ENCODE data around the gene WDFY4. TPM values are rescaled to one million over a fixed set of nuclear protein-coding genes. Genes with fewer than 3 reads are reported as not detected.

WDFY4 gene
- polyA plus RNA-seq, 1 donor from 2014 or later = not detected

DNA sequence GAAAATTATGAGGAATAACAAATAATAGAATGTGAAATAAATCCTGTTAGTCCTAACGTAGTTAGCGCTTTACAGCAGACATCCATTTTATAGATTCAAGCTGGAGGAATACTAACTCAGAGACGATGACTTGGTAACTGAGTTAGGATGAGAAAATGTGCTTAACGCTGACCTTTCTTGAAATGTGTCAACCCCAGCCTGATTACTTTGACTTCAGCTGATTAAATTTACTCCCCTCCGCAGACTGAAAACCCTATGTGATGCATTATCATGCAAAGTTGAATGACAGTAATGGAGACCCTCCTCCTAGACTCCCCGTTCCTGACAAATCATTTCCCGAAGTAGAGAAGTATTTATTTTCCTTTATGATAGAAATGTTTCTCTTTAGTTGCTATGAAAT, 54.5 kb downstream of the WDFY4 start:
- no peaks in the 10 kb centered on the region for H3K27me3 ChIP-seq (ENCODE audit: insufficient read depth, low read depth, low read length)
- H3K4me3 ChIP-seq (ENCODE audit: low read length) = peak overlapping the region; percentile 40
- TF ChIP-seq, protein P1, sequence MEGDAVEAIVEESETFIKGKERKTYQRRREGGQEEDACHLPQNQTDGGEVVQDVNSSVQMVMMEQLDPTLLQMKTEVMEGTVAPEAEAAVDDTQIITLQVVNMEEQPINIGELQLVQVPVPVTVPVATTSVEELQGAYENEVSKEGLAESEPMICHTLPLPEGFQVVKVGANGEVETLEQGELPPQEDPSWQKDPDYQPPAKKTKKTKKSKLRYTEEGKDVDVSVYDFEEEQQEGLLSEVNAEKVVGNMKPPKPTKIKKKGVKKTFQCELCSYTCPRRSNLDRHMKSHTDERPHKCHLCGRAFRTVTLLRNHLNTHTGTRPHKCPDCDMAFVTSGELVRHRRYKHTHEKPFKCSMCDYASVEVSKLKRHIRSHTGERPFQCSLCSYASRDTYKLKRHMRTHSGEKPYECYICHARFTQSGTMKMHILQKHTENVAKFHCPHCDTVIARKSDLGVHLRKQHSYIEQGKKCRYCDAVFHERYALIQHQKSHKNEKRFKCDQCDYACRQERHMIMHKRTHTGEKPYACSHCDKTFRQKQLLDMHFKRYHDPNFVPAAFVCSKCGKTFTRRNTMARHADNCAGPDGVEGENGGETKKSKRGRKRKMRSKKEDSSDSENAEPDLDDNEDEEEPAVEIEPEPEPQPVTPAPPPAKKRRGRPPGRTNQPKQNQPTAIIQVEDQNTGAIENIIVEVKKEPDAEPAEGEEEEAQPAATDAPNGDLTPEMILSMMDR (IDR thresholded peaks at IDR 0.05; ENCODE audit: poor library complexity, severe bottlenecking) = no peak
- peak; percentile 10 for TF ChIP-seq EP300 (conservative IDR thresholded peaks at IDR 0.05; ENCODE audit: poor library complexity, severe bottlenecking)
- no peak for TF ChIP-seq TAF1 (IDR thresholded peaks at IDR 0.05; ENCODE audit: low read depth)
- TF ChIP-seq RAD21 (conservative IDR thresholded peaks at IDR 0.05) = no peak
- peak; percentile 25 for TF ChIP-seq POLR2AphosphoS5 (IDR thresholded peaks at IDR 0.05)
- TF ChIP-seq, protein P2, sequence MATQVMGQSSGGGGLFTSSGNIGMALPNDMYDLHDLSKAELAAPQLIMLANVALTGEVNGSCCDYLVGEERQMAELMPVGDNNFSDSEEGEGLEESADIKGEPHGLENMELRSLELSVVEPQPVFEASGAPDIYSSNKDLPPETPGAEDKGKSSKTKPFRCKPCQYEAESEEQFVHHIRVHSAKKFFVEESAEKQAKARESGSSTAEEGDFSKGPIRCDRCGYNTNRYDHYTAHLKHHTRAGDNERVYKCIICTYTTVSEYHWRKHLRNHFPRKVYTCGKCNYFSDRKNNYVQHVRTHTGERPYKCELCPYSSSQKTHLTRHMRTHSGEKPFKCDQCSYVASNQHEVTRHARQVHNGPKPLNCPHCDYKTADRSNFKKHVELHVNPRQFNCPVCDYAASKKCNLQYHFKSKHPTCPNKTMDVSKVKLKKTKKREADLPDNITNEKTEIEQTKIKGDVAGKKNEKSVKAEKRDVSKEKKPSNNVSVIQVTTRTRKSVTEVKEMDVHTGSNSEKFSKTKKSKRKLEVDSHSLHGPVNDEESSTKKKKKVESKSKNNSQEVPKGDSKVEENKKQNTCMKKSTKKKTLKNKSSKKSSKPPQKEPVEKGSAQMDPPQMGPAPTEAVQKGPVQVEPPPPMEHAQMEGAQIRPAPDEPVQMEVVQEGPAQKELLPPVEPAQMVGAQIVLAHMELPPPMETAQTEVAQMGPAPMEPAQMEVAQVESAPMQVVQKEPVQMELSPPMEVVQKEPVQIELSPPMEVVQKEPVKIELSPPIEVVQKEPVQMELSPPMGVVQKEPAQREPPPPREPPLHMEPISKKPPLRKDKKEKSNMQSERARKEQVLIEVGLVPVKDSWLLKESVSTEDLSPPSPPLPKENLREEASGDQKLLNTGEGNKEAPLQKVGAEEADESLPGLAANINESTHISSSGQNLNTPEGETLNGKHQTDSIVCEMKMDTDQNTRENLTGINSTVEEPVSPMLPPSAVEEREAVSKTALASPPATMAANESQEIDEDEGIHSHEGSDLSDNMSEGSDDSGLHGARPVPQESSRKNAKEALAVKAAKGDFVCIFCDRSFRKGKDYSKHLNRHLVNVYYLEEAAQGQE (IDR thresholded peaks at IDR 0.05; ENCODE audit: borderline replicate concordance) = no peak
- TF ChIP-seq EZH2 (IDR thresholded peaks at IDR 0.05; ENCODE audit: borderline replicate concordance, insufficient read depth, low read length, poor library complexity, severe bottlenecking) = no peak
- TF ChIP-seq SMC3 (conservative IDR thresholded peaks at IDR 0.05; ENCODE audit: poor library complexity) = no peak
- H2AFZ ChIP-seq (ENCODE audit: low read depth, low read length) = no peak overlapping the region
- H3K4me2 ChIP-seq (ENCODE audit: low read length) = no peak overlapping the region
- no peaks in the 10 kb centered on the region for H3K9me3 ChIP-seq (ENCODE audit: low read length)
- H3K79me2 ChIP-seq (replicated peaks; ENCODE audit: insufficient read depth, low read length) = no peaks in the 10 kb centered on the region
- peak overlapping the region; percentile 34 for H3K27ac ChIP-seq (ENCODE audit: low read length)
- no peaks in the 10 kb centered on the region for H3F3A ChIP-seq (ENCODE audit: insufficient read depth, low read length, poor library complexity, severe bottlenecking)
- H3K36me3 ChIP-seq (ENCODE audit: insufficient read depth, low read length) = no peaks in the 10 kb centered on the region
- no peaks in the 10 kb centered on the region for H3K9me2 ChIP-seq (ENCODE audit: insufficient read depth, low read length)
- H3K9ac ChIP-seq (ENCODE audit: low read length) = no peak overlapping the region
- no peaks in the 10 kb centered on the region for H4K20me1 ChIP-seq (ENCODE audit: insufficient read depth)

DNA sequence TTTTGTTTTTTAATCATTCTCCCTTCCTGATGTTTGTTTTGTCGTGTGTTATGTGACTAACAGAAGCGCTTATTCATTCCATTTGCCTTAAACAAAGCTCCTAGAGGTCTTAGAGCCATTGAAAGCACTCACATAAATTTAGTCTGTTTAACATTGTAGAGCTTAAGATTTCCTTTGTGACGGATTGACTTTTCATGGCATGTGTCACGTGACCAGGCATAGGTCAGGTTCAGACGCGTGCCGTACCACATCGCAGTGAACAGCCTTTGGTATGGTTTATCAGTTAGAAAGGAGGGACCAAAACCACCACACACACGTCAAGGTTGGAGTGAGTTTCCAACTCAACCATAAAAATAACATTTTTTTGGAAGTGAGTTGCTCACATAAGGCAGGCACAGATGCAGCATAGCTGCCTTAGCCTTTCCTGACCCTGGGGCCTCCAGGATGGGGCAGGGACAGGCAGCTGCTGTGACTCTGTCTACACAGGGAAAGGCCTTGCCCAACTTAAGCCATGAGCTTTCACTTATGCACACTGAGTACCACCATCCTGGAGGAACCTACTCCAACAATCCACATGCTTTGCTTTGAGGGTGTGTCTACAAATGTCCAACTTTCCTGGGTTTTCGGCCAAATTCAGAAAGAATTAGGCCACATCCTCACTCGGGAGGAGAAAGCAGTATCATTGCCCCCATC, 55.5 kb downstream of the WDFY4 start:
- Histone ChIP-seq H3K9me3 (ENCODE audit: low read length) (no peaks in the 10 kb centered on the region), H3K36me3 (ENCODE audit: insufficient read depth, low read length) (no peaks in the 10 kb centered on the region), H3K9me2 (ENCODE audit: insufficient read depth, low read length) (no peaks in the 10 kb centered on the region)

More for the DNA sequence above, 55.5 kb downstream of the WDFY4 start:
- Histone ChIP-seq H3K27ac (ENCODE audit: low read length) (no peak overlapping the region), H3K4me3 (ENCODE audit: low read length) (peak overlapping the region; percentile 40), H3K79me2 (replicated peaks; ENCODE audit: insufficient read depth, low read length) (no peaks in the 10 kb centered on the region), H3K9ac (ENCODE audit: low read length) (no peak overlapping the region), H3F3A (ENCODE audit: insufficient read depth, low read length, poor library complexity, severe bottlenecking) (no peaks in the 10 kb centered on the region), H3K27me3 (ENCODE audit: insufficient read depth, low read depth, low read length) (no peaks in the 10 kb centered on the region), H2AFZ (ENCODE audit: low read depth, low read length) (no peak overlapping the region), H4K20me1 (ENCODE audit: insufficient read depth) (no peaks in the 10 kb centered on the region), H3K4me2 (ENCODE audit: low read length) (no peak overlapping the region)
- TF ChIP-seq MXI1 (conservative IDR thresholded peaks at IDR 0.05; ENCODE audit: poor library complexity, severe bottlenecking) = no peak
- no peak for TF ChIP-seq RAD21 (conservative IDR thresholded peaks at IDR 0.05)
- no peak for TF ChIP-seq EP300 (conservative IDR thresholded peaks at IDR 0.05; ENCODE audit: poor library complexity, severe bottlenecking)
